Skeletal muscle tissue (tissue), 4 donors: ENCODE data around the gene STK33. TPM values are rescaled to one million over a fixed set of nuclear protein-coding genes. Genes with fewer than 3 reads are reported as not detected.

Experiments used
- H3K27ac ChIP-seq: one replicate; pipeline ENCODE4 v1.7.0; 2013; ENCODE audit warnings: mild to moderate bottlenecking, low read depth, low read length, inconsistent platforms
- H3K27me3 ChIP-seq, 3 donors: one replicate each; pipeline ENCODE4 v1.7.0; 2013; ENCODE audit warnings: low read length in 3 of 3; ENCODE audit not compliant: control insufficient read depth in 3 of 3, insufficient read depth in 3 of 3
- H3K36me3 ChIP-seq, 3 donors: one replicate each; pipeline ENCODE4 v1.7.0; 2013; ENCODE audit warnings: low read length in 3 of 3; ENCODE audit not compliant: control insufficient read depth in 3 of 3, insufficient read depth in 3 of 3
- H3K4me1 ChIP-seq, 3 donors: one replicate each; pipeline ENCODE4 v1.7.0; 2013; ENCODE audit warnings: low read length in 3 of 3, mild to moderate bottlenecking in 3 of 3; ENCODE audit not compliant: control insufficient read depth in 3 of 3, insufficient read depth in 3 of 3
- H3K4me3 ChIP-seq, 3 donors: one replicate each; pipeline ENCODE4 v1.7.0; 2013; ENCODE audit warnings: low read length in 3 of 3
- H3K9ac ChIP-seq, 3 donors: one replicate each; pipeline ENCODE4 v1.7.0; 2013; ENCODE audit warnings: low read length in 3 of 3, mild to moderate bottlenecking in 3 of 3, moderate library complexity in 2 of 3, low read depth in 1 of 3
- H3K9me3 ChIP-seq, 3 donors: one replicate each; pipeline ENCODE4 v1.7.0; 2013; ENCODE audit warnings: low read length in 3 of 3; ENCODE audit not compliant: control insufficient read depth in 3 of 3
- total RNA-seq: library from RNA; depleted of rRNA; stranded (reverse); fragments of >200 nt; gene quantifications from one replicate; pipeline ENCODE4 v1.2.3, GENCODE V29; 2014
- donor health status: Osteomylitis.

STK33 gene
- total RNA-seq, 1 donor from 2014 or later = 3.1 TPM

GRCh38 chr11:8392886-8393285, 201.1 kb downstream of the STK33 start:
- Histone ChIP-seq H3K9ac (no peak overlapping the region), H3K4me3 (no peak overlapping the region), H3K4me1 (peaks cover 0 to 3% (median 0%) of the 10 kb centered on the region in 3 donors), H3K36me3 (no peaks in the 10 kb centered on the region), H3K9me3 (no peaks in the 10 kb centered on the region), H3K27ac (no peak overlapping the region), H3K27me3 (no peaks in the 10 kb centered on the region)

DNA sequence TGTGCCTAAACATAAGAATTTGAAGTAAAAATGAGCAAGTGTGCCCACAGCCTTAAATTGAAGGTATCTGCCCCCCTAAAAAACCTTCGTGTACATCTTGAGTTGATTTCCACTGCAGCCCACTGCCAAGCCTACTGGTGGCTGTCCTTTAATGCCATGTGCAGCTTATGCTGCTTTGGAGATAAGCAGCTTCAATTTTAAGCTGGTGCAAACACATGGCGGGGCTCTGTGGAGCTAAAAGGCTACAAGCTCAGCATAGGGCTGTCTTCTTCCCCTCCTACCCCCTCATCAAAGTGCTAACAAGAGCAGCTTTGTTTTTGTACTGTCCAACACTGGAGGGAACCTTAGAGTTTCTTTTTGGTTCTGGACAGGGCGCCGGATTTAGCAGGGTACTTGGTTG, 201.9 kb downstream of the STK33 start:
- no peaks in the 10 kb centered on the region for H3K27me3 ChIP-seq
- no peaks in the 10 kb centered on the region for H3K9me3 ChIP-seq
- H3K4me1 ChIP-seq = peaks cover 0 to 3% (median 0%) of the 10 kb centered on the region in 3 donors
- no peaks in the 10 kb centered on the region for H3K36me3 ChIP-seq
- H3K27ac ChIP-seq = no peak overlapping the region
- no peak overlapping the region for H3K4me3 ChIP-seq
- H3K9ac ChIP-seq = no peak overlapping the region

GRCh38 chr11:8390851-8391612, 203.0 kb downstream of the STK33 start:
- Histone ChIP-seq H3K27ac (no peak overlapping the region), H3K4me1 (peaks cover 0 to 3% (median 0%) of the 10 kb centered on the region in 3 donors)

DNA sequence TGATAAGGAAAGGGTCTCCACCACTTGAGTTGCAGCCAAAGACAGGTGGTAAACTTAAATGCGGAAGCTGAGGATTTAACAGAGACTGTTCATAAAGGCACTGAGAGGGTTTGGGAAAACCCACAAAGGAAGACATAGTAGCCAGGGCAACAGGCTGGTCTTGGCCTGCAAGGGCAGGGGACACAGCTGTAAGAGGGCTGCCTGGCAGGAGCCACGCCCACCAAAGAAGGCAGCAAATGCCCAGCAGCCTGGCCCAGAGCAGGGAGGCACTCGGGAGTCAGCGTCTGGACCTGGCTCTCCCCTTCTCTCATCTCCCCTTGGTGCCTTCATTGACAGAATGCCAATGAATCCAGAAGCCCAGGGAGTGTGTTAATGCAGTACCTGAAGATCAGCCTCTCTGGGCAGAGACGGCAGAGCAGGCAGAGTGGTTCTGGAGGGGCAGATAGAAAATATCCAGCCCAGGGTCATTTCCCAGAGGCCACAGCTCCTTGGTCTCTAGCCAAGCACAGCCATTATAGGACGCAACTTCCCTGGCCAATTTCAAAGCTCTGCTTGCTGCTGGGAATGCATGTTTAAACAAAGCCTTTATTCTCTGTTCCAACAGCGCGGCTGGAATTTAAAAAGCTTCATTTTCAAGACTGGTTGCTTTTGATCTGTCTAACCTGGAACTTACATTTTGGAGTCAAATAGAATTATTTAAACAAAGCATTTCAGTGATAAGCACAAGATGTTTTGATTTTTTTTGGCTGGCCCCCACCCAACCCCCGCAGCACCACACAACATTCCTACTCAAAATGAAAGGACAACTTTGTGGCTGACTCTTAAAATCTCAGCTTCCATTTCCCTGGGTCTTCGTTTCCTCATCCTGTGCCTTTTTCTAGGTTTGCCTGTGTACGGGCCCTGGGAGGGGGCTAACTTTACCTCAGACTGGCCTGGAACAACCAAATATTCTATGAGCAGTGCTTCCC, 204.7 kb downstream of the STK33 start:
- no peak overlapping the region for H3K27ac ChIP-seq
- peaks cover 0 to 3% (median 0%) of the 10 kb centered on the region in 3 donors for H3K4me1 ChIP-seq
- H3K27me3 ChIP-seq = no peaks in the 10 kb centered on the region
- no peaks in the 10 kb centered on the region for H3K36me3 ChIP-seq
- H3K9me3 ChIP-seq = no peaks in the 10 kb centered on the region
- H3K9ac ChIP-seq = no peak overlapping the region
- H3K4me3 ChIP-seq = peak overlapping the region in 2 of 3 donors; percentile 34 to 36

More at GRCh38 chr11:8390851-8391612, 203.0 kb downstream of the STK33 start:
- H3K4me3 ChIP-seq = no peak overlapping the region
- no peaks in the 10 kb centered on the region for H3K27me3 ChIP-seq
- H3K9me3 ChIP-seq = no peaks in the 10 kb centered on the region
- no peaks in the 10 kb centered on the region for H3K36me3 ChIP-seq
- H3K9ac ChIP-seq = no peak overlapping the region

GRCh38 chr11:8387693-8388092, 206.3 kb downstream of the STK33 start:
- H3K36me3 ChIP-seq = no peaks in the 10 kb centered on the region

GRCh38 chr11:8387141-8387540, 206.9 kb downstream of the STK33 start:
- Histone ChIP-seq H3K4me1 (peaks cover 0 to 3% (median 0%) of the 10 kb centered on the region in 3 donors), H3K27ac (no peak overlapping the region), H3K36me3 (no peaks in the 10 kb centered on the region), H3K27me3 (no peaks in the 10 kb centered on the region), H3K9ac (no peak overlapping the region), H3K4me3 (no peak overlapping the region), H3K9me3 (no peaks in the 10 kb centered on the region)

More at GRCh38 chr11:8387693-8388092, 206.3 kb downstream of the STK33 start:
- H3K27me3 ChIP-seq = no peaks in the 10 kb centered on the region
- H3K27ac ChIP-seq = no peak overlapping the region
- no peaks in the 10 kb centered on the region for H3K9me3 ChIP-seq
- H3K9ac ChIP-seq = no peak overlapping the region
- peaks cover 0 to 3% (median 0%) of the 10 kb centered on the region in 3 donors for H3K4me1 ChIP-seq
- no peak overlapping the region for H3K4me3 ChIP-seq

DNA sequence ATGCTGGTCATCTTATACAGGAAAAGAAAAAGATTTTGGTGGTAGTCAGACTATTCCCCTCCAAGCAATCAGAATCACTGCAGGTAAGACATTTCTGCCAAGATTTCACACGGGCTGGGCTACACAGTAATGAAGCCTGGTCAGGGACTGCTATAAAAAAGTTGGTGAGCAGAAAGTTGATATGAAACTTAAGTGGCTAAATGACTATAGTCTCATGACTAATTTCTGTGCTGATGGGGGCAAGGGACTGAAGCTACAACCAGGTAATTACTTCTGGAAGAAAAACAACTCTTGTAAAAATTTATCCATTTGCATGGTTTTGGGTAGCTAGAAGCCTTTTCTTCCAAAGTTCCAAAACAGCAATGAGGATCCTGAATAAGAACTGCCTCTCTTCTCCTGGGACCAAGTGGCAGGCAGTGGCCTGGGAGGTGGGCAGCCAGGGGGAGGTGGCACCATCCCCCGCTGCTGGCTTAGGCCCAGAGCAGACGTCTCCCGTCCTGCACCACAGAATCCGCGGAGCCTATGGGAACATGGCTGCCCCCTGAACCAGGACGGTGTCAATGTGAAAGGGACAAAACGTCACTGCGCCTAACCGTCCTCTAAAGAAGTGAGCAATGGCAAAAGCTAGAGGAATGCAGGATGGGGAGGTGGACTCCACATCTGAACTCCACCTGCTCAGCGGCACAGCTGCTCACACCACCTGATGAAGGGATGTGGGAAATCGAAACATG, 207.7 kb downstream of the STK33 start:
- Histone ChIP-seq H3K27me3 (no peaks in the 10 kb centered on the region), H3K9ac (no peak overlapping the region), H3K36me3 (no peaks in the 10 kb centered on the region), H3K27ac (no peak overlapping the region), H3K4me1 (peaks cover 0 to 3% (median 0%) of the 10 kb centered on the region in 3 donors), H3K9me3 (no peaks in the 10 kb centered on the region), H3K4me3 (no peak overlapping the region)

DNA sequence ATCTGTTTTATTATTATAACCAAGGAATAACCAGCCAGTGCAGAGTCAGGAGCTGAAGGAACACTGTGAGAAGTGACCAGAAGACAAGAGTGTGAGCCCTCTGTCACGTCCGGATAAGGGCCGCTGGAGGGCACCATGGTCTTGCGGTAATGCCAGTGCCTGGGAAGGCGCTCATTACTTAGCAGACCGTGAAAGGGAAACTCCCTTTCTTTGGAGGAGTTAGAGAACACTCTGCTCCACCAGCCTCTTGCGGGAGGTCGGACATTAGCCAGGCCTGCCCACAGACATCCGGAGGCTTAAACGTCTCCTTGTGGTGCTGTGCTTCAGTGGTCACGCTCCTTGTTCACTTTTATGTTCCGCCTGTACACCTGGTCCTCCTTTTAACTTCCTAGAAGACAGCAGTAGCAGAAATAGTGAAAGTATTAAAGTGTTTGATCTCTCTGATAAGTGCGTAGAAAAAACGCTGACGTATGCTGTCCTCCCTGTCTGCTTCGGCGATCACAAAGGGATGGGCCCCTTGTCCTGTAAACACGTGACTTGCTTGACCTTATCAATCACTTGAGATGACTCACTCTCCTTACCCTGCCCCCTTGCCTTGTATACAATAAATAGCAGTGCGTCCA, 209.7 kb downstream of the STK33 start:
- Histone ChIP-seq H3K9me3 (no peaks in the 10 kb centered on the region), H3K9ac (no peak overlapping the region)

GRCh38 chr11:8383627-8384026, 210.4 kb downstream of the STK33 start:
- Histone ChIP-seq H3K27ac (no peak overlapping the region), H3K27me3 (no peaks in the 10 kb centered on the region), H3K36me3 (no peaks in the 10 kb centered on the region), H3K9me3 (no peaks in the 10 kb centered on the region), H3K9ac (no peak overlapping the region), H3K4me1 (no peaks in the 10 kb centered on the region), H3K4me3 (no peak overlapping the region)

More for the DNA sequence above, 209.7 kb downstream of the STK33 start:
- Histone ChIP-seq H3K27ac (no peak overlapping the region), H3K27me3 (no peaks in the 10 kb centered on the region), H3K4me3 (peak overlapping the region in 1 of 3 donors; percentile 46), H3K36me3 (no peaks in the 10 kb centered on the region), H3K4me1 (peaks cover 0 to 3% (median 0%) of the 10 kb centered on the region in 3 donors)
